ENCODE measurements around the gene IL2RG.

IL2RG gene

GRCh38 chrX:71107762-71108360 lies 3.5 kb downstream of the IL2RG start:
- no peak for DNase-seq (ENCODE audit: low spot score)

GRCh38 chrX:71107245-71107644 lies 4.1 kb downstream of the IL2RG start:
- DNase-seq (ENCODE audit: low spot score) = no peak

DNA sequence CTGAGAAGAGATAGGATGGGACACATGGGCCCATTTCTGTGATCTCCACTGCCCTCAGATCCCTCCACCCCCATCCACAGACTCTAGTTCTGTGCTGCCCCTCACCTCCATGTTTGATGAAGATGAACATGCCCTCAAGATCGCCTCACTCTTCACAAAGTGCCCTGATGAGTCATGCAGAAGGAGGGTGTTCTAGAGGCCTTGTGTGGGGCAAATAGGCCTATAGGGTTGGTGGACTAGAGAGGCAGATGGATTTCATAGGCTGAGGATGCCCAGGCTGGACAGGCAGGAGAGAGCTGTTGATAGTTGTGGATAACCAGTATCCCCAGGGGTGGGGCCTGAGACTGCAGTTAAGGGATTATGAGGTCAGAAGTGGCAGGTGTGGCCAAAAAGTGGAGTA lies 5.0 kb downstream of the IL2RG start, which contains the start of gene CXorf65:
Gene CXorf65 (minus strand): TSS at position 314 of the 400 bp plus-strand sequence. CDS start 184 bp downstream, at position 130.
- DNase-seq (ENCODE audit: low spot score) = no peak

DNA sequence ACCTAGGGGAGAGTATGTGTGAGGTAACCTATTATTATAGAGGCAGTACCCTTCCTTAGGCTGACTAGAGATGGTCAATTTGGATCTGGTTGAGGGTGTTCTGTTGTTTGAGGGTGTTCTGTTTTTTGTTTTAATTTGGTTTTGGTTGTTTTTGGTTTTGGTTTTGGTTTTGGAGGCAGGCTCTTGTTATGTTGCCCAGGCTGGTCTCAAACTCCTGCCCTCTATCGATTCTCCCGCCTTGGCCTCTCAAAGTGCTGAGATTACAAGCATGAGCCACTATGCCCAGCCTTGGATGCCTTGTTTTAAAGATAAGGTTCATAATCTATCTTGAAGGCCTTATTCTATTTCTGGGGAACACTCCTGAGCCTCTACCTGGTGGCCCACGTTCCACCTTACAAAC lies 5.7 kb downstream of the IL2RG start:
- no peak for DNase-seq (ENCODE audit: low spot score)

DNA sequence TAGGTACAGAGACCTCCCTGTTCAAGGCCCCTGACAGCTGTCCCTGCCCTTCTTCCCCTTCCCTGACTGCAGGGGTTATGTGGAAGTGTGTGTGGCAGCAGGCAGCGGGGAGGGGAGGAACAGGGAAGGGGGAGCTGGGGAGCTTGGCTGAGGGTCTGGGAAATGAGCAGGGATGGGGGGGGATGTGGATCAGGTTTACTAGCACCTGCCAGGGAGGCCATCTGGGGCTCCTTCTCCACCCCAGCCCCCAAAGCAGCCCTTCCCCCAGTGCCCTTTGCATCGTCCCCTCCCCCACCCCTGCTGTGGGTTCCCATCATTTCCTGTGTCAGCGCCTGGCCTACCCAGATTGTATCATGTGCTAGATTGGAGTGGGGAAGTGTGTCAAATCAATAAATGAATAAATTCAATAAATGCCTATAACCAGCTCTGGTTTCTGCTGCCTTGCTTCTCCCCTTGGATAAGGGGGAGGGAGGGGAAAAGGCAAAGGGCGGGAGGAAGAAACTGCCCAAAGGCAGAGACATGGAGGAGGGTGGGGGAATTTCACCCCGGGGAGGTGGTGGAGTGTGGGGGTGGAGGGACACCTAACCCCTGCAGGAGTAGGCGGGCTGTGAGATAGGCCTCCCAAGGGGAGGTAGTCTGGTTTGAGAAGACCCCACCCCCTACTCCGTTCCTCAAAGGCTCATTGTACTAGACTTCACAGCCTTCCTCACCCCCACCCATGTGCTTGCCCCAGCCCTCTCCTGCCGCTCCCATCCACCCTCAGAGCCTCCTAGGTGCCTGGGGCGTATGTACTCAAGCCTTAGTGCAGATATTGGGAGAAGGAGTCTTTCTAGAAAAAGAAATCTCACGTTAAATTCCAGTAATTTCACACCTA lies 8.0 kb downstream of the IL2RG start:
- no peak for DNase-seq (ENCODE audit: low spot score)

DNA sequence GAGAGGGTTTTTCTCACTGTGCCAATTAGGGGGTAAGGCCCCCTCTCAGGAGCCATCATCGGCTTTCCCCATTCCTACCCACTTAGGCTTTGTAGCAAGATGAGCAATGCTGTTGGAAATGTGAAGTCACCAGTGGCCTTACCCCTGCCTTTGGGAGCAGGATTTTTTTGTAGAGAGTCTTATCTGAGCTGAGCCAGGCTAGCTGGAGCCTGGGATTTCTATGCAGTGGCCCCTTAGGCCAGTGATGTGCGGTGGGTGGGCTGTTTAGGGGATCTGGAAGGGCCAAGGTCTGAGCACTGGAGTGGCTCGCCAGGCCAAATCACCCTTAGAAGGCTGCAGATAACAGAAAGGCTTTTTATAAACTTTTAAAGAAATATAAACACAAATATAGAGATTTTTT lies 9.1 kb downstream of the IL2RG start:
- no peak for DNase-seq (ENCODE audit: low spot score)

DNA sequence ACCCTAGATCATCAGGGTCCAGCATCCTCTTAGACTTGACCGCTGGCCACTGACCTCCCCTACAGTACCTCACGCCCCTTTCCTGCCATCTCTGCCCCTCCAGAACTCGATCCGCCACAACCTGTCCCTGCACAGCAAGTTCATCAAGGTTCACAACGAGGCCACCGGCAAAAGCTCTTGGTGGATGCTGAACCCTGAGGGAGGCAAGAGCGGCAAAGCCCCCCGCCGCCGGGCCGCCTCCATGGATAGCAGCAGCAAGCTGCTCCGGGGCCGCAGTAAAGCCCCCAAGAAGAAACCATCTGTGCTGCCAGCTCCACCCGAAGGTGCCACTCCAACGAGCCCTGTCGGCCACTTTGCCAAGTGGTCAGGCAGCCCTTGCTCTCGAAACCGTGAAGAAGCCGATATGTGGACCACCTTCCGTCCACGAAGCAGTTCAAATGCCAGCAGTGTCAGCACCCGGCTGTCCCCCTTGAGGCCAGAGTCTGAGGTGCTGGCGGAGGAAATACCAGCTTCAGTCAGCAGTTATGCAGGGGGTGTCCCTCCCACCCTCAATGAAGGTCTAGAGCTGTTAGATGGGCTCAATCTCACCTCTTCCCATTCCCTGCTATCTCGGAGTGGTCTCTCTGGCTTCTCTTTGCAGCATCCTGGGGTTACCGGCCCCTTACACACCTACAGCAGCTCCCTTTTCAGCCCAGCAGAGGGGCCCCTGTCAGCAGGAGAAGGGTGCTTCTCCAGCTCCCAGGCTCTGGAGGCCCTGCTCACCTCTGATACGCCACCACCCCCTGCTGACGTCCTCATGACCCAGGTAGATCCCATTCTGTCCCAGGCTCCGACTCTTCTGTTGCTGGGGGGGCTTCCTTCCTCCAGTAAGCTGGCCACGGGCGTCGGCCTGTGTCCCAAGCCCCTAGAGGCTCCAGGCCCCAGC lies 10.5 kb downstream of the IL2RG start:
- no peak for DNase-seq (ENCODE audit: low spot score)

GRCh38 chrX:71099736-71100135 lies 11.6 kb downstream of the IL2RG start:
- no peak for DNase-seq (ENCODE audit: low spot score)

- DNase-seq (ENCODE audit: low spot score) = no peak
Observed at GRCh38 chrX:71098951-71099506, 12.3 kb downstream of the IL2RG start.

- DNase-seq (ENCODE audit: low spot score) = peak; percentile 67
Observed at GRCh38 chrX:71098302-71098701, 13.1 kb downstream of the IL2RG start.

DNA sequence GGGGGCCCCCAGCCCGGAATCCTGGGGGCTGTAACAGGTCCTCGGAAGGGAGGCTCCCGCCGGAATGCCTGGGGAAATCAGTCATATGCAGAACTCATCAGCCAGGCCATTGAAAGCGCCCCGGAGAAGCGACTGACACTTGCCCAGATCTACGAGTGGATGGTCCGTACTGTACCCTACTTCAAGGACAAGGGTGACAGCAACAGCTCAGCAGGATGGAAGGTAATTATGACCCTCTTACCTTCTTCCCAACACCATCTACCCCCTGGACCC lies 14.7 kb downstream of the IL2RG start:
- DNase-seq (ENCODE audit: low spot score) = no peak

DNA sequence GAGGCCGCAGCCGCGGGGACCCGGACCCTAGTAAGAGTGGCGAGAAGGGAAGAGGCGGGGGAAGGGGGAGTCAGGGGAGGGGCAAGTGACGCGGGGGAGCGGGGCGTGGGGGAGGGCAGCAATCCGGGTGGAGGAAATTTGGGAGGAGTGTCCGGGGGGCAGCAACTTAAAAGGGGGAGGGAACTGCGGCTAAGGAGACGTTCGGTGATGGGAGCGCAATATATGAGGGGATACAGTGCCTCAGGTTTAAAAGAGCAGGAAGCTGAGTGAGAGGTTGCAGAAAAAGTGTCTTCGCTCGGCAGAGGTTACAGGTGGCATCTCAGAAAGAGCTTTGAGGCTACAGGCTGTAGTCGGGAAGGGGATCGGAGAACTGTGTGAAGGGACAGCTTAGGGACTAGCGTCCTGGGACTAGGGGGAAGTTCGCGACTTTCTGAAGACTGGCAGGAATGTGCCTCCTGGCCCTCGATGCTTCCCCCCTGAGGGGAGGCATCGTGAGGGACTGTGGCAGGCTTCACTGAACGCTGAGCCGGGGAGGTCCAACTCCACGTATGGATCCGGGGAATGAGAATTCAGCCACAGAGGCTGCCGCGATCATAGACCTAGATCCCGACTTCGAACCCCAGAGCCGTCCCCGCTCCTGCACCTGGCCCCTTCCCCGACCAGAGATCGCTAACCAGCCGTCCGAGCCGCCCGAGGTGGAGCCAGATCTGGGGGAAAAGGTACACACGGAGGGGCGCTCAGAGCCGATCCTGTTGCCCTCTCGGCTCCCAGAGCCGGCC lies 15.2 kb downstream of the IL2RG start:
- DNase-seq (ENCODE audit: low spot score) = no peak

DNA sequence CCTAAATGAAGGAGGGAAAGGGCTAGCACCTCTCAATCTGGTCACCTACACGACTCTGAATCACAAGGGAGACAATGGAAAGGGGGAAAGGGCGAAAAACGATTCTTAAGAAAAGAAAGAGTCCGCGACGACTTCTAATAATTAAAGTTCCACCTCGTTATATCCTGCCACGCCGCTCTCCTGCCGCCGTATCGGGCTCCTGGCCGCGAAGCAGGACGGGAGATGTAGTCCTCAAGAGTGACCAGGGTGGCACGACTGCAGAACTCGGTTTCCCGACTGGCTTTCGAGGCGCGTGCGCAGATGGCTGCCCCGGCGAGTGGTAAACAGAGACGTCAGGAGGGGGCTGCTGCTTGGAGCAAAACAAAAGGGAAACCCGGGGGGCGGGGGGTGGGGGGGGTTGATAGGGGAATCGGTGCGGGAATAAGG lies 15.8 kb downstream of the IL2RG start, which contains the start of gene FOXO4:
Gene FOXO4 (plus strand): TSS at position 297 of the 426 bp plus-strand sequence. CDS start 678 bp downstream, outside the sequence.
- peak; percentile 89 for DNase-seq (ENCODE audit: low spot score)

- DNase-seq (ENCODE audit: low spot score) = no peak
Observed at GRCh38 chrX:71095033-71095432, 16.3 kb downstream of the IL2RG start.

DNA sequence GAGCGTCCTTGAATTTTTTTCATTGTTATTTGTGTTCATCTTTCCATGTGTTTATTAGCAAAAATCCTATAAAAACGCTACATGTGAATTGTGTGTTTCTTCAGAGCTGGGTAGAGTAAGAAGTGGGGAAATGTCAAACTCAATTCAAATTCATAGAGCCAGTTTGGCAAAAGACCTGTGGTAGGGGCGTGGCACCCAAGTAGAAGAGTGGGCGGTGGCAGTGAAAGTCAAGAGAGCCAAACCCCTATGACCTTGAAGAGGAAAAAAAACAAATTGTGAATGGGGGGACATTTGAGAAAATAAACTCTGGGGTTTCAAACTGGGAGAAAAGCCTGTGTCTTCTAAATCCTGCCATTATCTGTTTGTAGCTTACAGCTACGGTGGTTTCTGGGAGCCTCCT lies 20.1 kb downstream of the IL2RG start:
- no peak for DNase-seq (ENCODE audit: low spot score)

- DNase-seq (ENCODE audit: low spot score) = no peak
Observed at GRCh38 chrX:71085900-71086299, 25.5 kb downstream of the IL2RG start.

- DNase-seq (ENCODE audit: low spot score) = no peak
Observed at GRCh38 chrX:71082822-71083221, 28.6 kb downstream of the IL2RG start.

DNA sequence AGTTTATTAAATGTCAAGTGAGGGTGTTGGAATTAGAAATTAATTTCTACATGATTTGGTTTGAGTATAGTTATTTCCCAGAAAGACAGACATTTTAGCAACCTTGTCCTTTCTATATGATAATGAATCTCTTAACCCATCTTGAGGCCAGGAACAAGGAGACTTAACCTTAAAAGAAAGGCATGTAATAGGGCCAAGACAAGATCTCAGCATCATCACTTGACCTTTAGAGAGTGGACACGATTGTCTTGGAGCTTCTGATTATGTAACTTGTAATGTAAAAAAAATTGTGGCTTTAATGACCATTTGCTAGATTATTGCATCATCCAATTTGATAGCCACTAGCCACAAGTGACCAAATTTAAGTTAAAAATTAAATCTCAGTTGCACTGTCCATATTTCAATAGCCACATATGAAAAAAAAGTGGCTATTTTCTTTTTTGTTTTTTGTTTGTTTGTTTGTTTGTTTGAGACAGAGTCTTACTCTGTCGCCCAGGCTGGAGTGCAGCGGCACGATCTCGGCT lies 29.2 kb downstream of the IL2RG start:
- DNase-seq (ENCODE audit: low spot score) = no peak

DNA sequence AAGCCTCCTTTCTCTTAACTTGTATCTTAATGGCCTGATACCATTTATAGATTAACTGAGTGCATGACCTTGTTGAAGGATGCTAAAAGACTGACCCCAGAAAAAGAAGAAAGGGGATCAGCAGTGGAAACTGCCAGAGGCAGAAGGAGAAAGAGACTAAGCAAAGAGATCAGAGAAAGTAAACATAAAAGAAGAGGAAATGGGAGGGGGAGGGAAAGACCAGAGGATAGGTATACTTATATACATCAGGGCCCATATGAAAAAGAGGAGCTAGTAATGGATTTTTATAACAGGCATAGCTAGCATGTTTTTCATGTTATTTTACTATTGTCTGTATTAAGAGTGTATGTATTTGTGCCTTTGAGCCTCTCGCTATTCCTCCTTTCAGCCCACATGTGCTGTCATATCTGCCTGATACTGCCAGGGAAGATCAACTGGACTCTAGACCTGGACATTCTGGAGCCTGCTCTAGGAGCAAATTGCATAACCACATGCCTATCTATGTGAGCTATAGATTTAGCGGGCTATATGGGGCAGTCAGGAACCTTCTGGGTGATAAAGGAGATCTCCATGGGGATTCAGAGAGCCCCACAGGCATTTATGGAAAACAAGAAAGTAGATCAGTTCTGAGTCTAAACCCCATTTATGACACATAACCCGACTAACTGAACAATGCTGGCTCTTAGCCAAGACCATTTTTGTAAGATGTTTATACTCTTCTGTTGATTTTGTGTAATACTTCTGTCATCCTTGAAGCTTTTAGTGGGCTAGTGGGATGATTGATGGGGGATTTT lies 29.9 kb downstream of the IL2RG start:
- DNase-seq (ENCODE audit: low spot score) = no peak

- no peak for DNase-seq (ENCODE audit: low spot score)
Observed at GRCh38 chrX:71070531-71070930, 40.8 kb downstream of the IL2RG start.
